Mesenchymal stem cell (in vitro differentiated cells and primary cell): ENCODE data around the gene CAPG.

Experiments used
- DNase-seq: peaks from one replicate; pipeline ENCODE4 v3.0.0-alpha.2; 2013
- H2AFZ ChIP-seq: one replicate; pipeline ENCODE4 v1.6.1; 2013; ENCODE audit warnings: low read depth, mild to moderate bottlenecking, control low read depth, inconsistent platforms, low read length, moderate library complexity
- H2AK5ac ChIP-seq: 2 replicates; pipeline ENCODE4 v1.6.1; 2013; ENCODE audit warnings: low read length, moderate library complexity, mild to moderate bottlenecking, inconsistent platforms; ENCODE audit not compliant: severe bottlenecking
- H2BK120ac ChIP-seq: one replicate; pipeline ENCODE4 v1.6.1; 2013; ENCODE audit warnings: low read depth, mild to moderate bottlenecking, inconsistent platforms, low read length, moderate library complexity
- H2BK12ac ChIP-seq, 2 experiments: one replicate each; pipeline ENCODE4 v1.6.1; 2013; ENCODE audit warnings: inconsistent platforms in 2 of 2, low read length in 2 of 2, mild to moderate bottlenecking in 2 of 2, moderate library complexity in 2 of 2, control low read depth in 1 of 2
- H2BK15ac ChIP-seq: one replicate; pipeline ENCODE4 v1.6.1; 2013; ENCODE audit warnings: mild to moderate bottlenecking, low read depth, inconsistent platforms; ENCODE audit not compliant: poor library complexity, severe bottlenecking
- H2BK5ac ChIP-seq: 2 replicates; pipeline ENCODE4 v1.6.1; 2013; ENCODE audit warnings: low read depth, mild to moderate bottlenecking, low read length, control low read depth, inconsistent platforms; ENCODE audit not compliant: poor library complexity, severe bottlenecking
- H3K14ac ChIP-seq, 2 experiments: one replicate each; pipeline ENCODE4 v1.6.1; 2013; ENCODE audit warnings: inconsistent platforms in 2 of 2, low read length in 2 of 2, control low read depth in 1 of 2, mild to moderate bottlenecking in 1 of 2, moderate library complexity in 1 of 2
- H3K18ac ChIP-seq, 2 experiments: one replicate each; pipeline ENCODE4 v1.6.1; 2013; ENCODE audit warnings: inconsistent platforms in 2 of 2, low read length in 2 of 2, control low read depth in 1 of 2, low read depth in 1 of 2, mild to moderate bottlenecking in 1 of 2
- H3K23ac ChIP-seq, 2 experiments: one replicate each; pipeline ENCODE4 v1.6.1; 2013; ENCODE audit warnings: inconsistent platforms in 2 of 2, low read length in 2 of 2, mild to moderate bottlenecking in 2 of 2, moderate library complexity in 2 of 2, control low read depth in 1 of 2
- H3K27ac ChIP-seq: 2 replicates; pipeline ENCODE4 v1.5.1; 2013; ENCODE audit warnings: mild to moderate bottlenecking, moderate library complexity, low read length, control low read depth, inconsistent platforms; ENCODE audit not compliant: poor library complexity, severe bottlenecking
- H3K27me3 ChIP-seq, 2 experiments: 2 replicates each; pipeline versions ENCODE4 v1.6.1 to v1.7.0; 2013; ENCODE audit warnings: low read length in 2 of 2, mild to moderate bottlenecking in 2 of 2, moderate library complexity in 2 of 2, control low read depth in 1 of 2, inconsistent platforms in 1 of 2; ENCODE audit not compliant: control insufficient read depth in 1 of 2, insufficient read depth in 1 of 2
- H3K36me3 ChIP-seq, 2 experiments: 2 replicates each; pipeline versions ENCODE4 v1.6.1 to v1.7.0; 2013; ENCODE audit warnings: low read length in 2 of 2, control low read depth in 1 of 2, inconsistent platforms in 1 of 2, low read depth in 1 of 2, mild to moderate bottlenecking in 1 of 2; ENCODE audit not compliant: insufficient read depth in 2 of 2, control insufficient read depth in 1 of 2
- H3K4ac ChIP-seq, 2 experiments: one replicate each; pipeline ENCODE4 v1.6.1; 2013; ENCODE audit warnings: inconsistent platforms in 2 of 2, low read length in 2 of 2, mild to moderate bottlenecking in 2 of 2, moderate library complexity in 2 of 2, control low read depth in 1 of 2, low read depth in 1 of 2
- H3K4me1 ChIP-seq: 2 replicates; pipeline ENCODE4 v1.6.1; 2013; ENCODE audit warnings: low read depth, low read length, control low read depth; ENCODE audit not compliant: control insufficient read depth, insufficient read depth
- H3K4me2 ChIP-seq: 2 replicates; pipeline ENCODE4 v1.6.1; 2013; ENCODE audit warnings: low read length, mild to moderate bottlenecking, inconsistent platforms; ENCODE audit not compliant: poor library complexity, severe bottlenecking
- H3K4me3 ChIP-seq, 2 experiments: 2 replicates each; pipeline versions ENCODE4 v1.5.1 to v1.7.0; 2013; ENCODE audit warnings: low read length in 2 of 2, mild to moderate bottlenecking in 2 of 2, control low read depth in 1 of 2, low read depth in 1 of 2; ENCODE audit not compliant: insufficient read depth in 1 of 2
- H3K79me1 ChIP-seq: replicated peaks from 2 replicates; pipeline ENCODE4 v1.6.1; 2013; ENCODE audit warnings: mild to moderate bottlenecking, control low read depth, low read length, inconsistent platforms; ENCODE audit not compliant: poor library complexity, severe bottlenecking
- H3K9ac ChIP-seq: 2 replicates; pipeline ENCODE4 v1.7.0; 2013; ENCODE audit warnings: mild to moderate bottlenecking, low read length, moderate library complexity
- H3K9me3 ChIP-seq: 2 replicates; pipeline ENCODE4 v1.7.0; 2013; ENCODE audit warnings: mild to moderate bottlenecking, low read length; ENCODE audit not compliant: control insufficient read depth
- H4K8ac ChIP-seq: one replicate; pipeline ENCODE4 v1.6.1; 2013; ENCODE audit warnings: inconsistent platforms, mild to moderate bottlenecking, low read length, moderate library complexity
- H4K91ac ChIP-seq: one replicate; pipeline ENCODE4 v1.6.1; 2013; ENCODE audit warnings: mild to moderate bottlenecking, low read length, inconsistent platforms
- WGBS: methylation state at CpG from one replicate; pipeline ENCODE4 v1.1.7; 2013; ENCODE audit warnings: mixed read lengths; 5-methylcytosine and 5-hydroxymethylcytosine counted together

CAPG gene

DNA sequence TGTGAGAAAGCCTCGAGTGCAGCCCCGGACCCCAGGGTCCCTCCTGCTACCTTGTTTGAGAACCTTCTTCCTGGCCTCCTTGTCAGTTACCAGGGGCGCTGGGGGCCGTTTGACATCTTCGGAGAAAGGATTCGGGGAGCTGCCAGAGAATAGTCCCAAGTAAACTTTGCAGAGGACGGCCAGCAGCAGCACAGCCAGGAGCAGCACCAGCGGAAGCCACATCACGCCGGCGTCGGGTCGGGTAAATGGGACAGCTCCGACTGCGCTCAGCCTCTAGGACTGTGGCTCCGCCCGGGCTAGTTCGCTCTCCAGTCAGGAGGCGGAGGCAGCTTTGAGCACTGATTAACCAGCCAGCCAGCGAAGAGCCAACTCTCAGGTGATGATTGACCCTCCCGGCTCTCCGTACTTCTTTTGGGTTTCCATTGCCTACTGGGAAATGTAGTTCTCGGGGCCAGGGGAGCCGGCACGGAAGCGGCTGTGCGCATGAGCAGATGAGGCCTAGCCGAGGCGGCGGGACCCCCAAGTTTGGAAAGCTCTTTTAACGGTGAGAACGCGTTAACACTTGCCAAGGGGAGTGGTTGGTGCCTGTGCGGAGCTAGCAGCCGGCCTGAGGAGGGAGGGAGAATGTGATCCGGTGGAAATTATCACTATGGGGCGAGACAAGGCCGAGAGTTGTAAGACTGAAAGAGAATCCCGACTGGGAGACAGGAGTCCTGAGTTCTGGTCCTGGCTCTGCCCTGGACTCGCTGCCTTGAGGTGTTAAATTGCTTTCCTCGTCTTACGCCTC, 55.7 kb downstream of the CAPG start, which contains the start of the genes ELMOD3 and RETSAT:
TSS of gene ELMOD3 (plus strand) at position 484 of the 787 bp plus-strand sequence. CDS start 2,430 bp downstream, outside the sequence.
TSS of gene RETSAT (minus strand) at position 243 of the 787 bp plus-strand sequence. CDS start at position 222, 21 bp downstream.
- peaks cover 19 to 53% of the 10 kb centered on the region in 2 experiments for H3K36me3 ChIP-seq
- 2% methylated on average over 42 of the region's 42 CpGs for WGBS
- H3K27me3 ChIP-seq, result no peaks in the 10 kb centered on the region
- H3K4me3 ChIP-seq, result peak within 1 kb of the TSS; percentile 87 to 98
- H2AK5ac ChIP-seq, result no peak within 1 kb of the TSS
- peak within 1 kb of the TSS; percentile 66 for H4K8ac ChIP-seq
- peak; percentile 100 for DNase-seq
- H3K79me1 ChIP-seq, result peaks cover 33% of the 10 kb centered on the region
- H3K9ac ChIP-seq, result peak within 1 kb of the TSS; percentile 98
- H3K14ac ChIP-seq, result peak within 1 kb of the TSS in 1 of 2 experiments; percentile 79
- peak within 1 kb of the TSS; percentile 87 for H2AFZ ChIP-seq
- no peaks in the 10 kb centered on the region for H3K9me3 ChIP-seq
- H2BK120ac ChIP-seq, result no peak within 1 kb of the TSS
- H3K4me2 ChIP-seq, result peak within 1 kb of the TSS; percentile 82
- H4K91ac ChIP-seq, result peak within 1 kb of the TSS; percentile 19
- peak within 1 kb of the TSS; percentile 50 for H3K27ac ChIP-seq
- H2BK5ac ChIP-seq, result no peak within 1 kb of the TSS
- peak within 1 kb of the TSS in 1 of 2 experiments; percentile 71 for H3K4ac ChIP-seq
- no peak within 1 kb of the TSS for H2BK12ac ChIP-seq
- H2BK15ac ChIP-seq, result no peak within 1 kb of the TSS
- H3K4me1 ChIP-seq, result peaks cover 11% of the 10 kb centered on the region
- H3K18ac ChIP-seq, result peak within 1 kb of the TSS; percentile 67 to 86
- H3K23ac ChIP-seq, result no peak within 1 kb of the TSS

- peak overlapping the region; percentile 98 for H3K9ac ChIP-seq
- H2AFZ ChIP-seq, result no peak overlapping the region
- peak overlapping the region; percentile 76 for H3K4me2 ChIP-seq
- H3K4me3 ChIP-seq, result peak overlapping the region; percentile 59 to 98
- H3K36me3 ChIP-seq, result peaks cover 24 to 55% of the 10 kb centered on the region in 2 experiments
- WGBS, result 47% methylated on average over 16 of the region's 16 CpGs
- no peak overlapping the region for H4K91ac ChIP-seq
- H3K4ac ChIP-seq, result no peak overlapping the region
- H2BK120ac ChIP-seq, result no peak overlapping the region
- peak overlapping the region in 1 of 2 experiments; percentile 79 for H3K14ac ChIP-seq
- H3K23ac ChIP-seq, result no peak overlapping the region
- peak overlapping the region in 1 of 2 experiments; percentile 7 for H3K18ac ChIP-seq
- no peak overlapping the region for H3K27ac ChIP-seq
- H3K27me3 ChIP-seq, result no peaks in the 10 kb centered on the region
- H3K9me3 ChIP-seq, result no peaks in the 10 kb centered on the region
- H2AK5ac ChIP-seq, result no peak overlapping the region
- H4K8ac ChIP-seq, result no peak overlapping the region
- peaks cover 37% of the 10 kb centered on the region for H3K79me1 ChIP-seq
- H2BK5ac ChIP-seq, result no peak overlapping the region
- DNase-seq, result peak; percentile 25
- peaks cover 11% of the 10 kb centered on the region for H3K4me1 ChIP-seq
- H2BK12ac ChIP-seq, result no peak overlapping the region
- no peak overlapping the region for H2BK15ac ChIP-seq
Observed at GRCh38 chr2:85353876-85354285, 56.3 kb downstream of the CAPG start.

- DNase-seq, result no peak
- Histone ChIP-seq H2BK120ac (no peak overlapping the region), H3K4me1 (no peaks in the 10 kb centered on the region), H3K27ac (no peak overlapping the region), H4K91ac (no peak overlapping the region), H2BK12ac (no peak overlapping the region), H3K23ac (no peak overlapping the region), H3K9ac (no peak overlapping the region), H2BK15ac (no peak overlapping the region), H3K4ac (no peak overlapping the region), H3K36me3 (peaks cover 64 to 78% of the 10 kb centered on the region in 2 experiments), H3K4me2 (no peak overlapping the region), H3K27me3 (no peaks in the 10 kb centered on the region), H3K79me1 (peaks cover 16% of the 10 kb centered on the region), H3K18ac (no peak overlapping the region), H4K8ac (no peak overlapping the region), H2AFZ (no peak overlapping the region), H3K4me3 (no peak overlapping the region), H3K9me3 (no peaks in the 10 kb centered on the region), H2BK5ac (no peak overlapping the region), H3K14ac (no peak overlapping the region), H2AK5ac (no peak overlapping the region)
- WGBS, result 97% methylated on average over 3 of the region's 3 CpGs
Observed at GRCh38 chr2:85347599-85347998, 62.6 kb downstream of the CAPG start.
